Neutrophil (primary cell): ENCODE results near the gene ACSM2B.

Experiments used
- H3K27ac ChIP-seq: fragments of 200-600 bp; sonication (generic); 2 replicates; pipeline ENCODE4 v1.5.1; 2016; ENCODE audit warnings: mild to moderate bottlenecking, moderate library complexity
- H3K27me3 ChIP-seq: fragments of 200-600 bp; sonication (generic); 2 replicates; pipeline ENCODE4 v1.6.0; 2016; ENCODE audit warnings: mild to moderate bottlenecking
- H3K36me3 ChIP-seq: fragments of 200-600 bp; sonication (generic); 2 replicates; pipeline ENCODE4 v1.5.1; 2017
- H3K4me1 ChIP-seq, 2 experiments: fragments of 200-600 bp in 1 of 2; sonication (generic) in 1 of 2; 1 replicate in 1 of 2; 2 replicates in 1 of 2; pipeline versions ENCODE4 v1.5.1 to v1.6.1; 2013 to 2016; ENCODE audit warnings: low read depth in 1 of 2, low read length in 1 of 2, mild to moderate bottlenecking in 1 of 2, moderate library complexity in 1 of 2; ENCODE audit not compliant: control insufficient read depth in 1 of 2, insufficient read depth in 1 of 2
- H3K4me3 ChIP-seq, 2 experiments: fragments of 200-600 bp in 1 of 2; sonication (generic) in 1 of 2; 1 replicate in 1 of 2; 2 replicates in 1 of 2; pipeline ENCODE4 v1.5.1; 2013 to 2016; ENCODE audit warnings: low read depth in 1 of 2, low read length in 1 of 2, mild to moderate bottlenecking in 1 of 2, moderate library complexity in 1 of 2
- H3K9me3 ChIP-seq: fragments of 200-600 bp; sonication (generic); 2 replicates; pipeline ENCODE4 v1.5.1; 2016
- TF ChIP-seq, protein P1 (sequence below): fragments of 200-600 bp; sonication (generic); IDR thresholded peaks from 2 replicates; pipeline ENCODE4 v1.5.1; 2016; ENCODE audit warnings: antibody characterized with exemption

ACSM2B gene

DNA sequence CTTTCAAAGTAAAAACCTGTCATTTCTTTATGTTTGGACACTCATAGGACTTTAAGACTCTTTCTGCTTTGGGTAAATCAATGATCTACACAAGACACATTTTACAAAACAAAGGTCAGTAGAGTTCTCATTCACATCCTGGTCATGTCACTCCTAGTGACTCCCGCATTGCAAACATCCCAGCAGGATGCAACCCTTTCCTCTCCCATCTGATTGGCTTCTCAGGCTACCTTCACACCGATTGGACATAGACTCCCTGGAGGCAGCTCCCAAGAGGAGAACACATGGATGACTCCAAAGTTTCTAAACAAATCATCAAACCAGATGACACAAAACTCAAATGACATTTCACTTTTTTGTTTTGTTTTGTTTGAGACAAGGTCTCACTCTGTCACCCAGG, 43.8 kb upstream of the ACSM2B start:
- Histone ChIP-seq H3K4me1 (no peaks in the 10 kb centered on the region), H3K27ac (no peak overlapping the region), H3K4me3 (no peak overlapping the region), H3K36me3 (no peaks in the 10 kb centered on the region), H3K27me3 (peaks cover under 1% of the 10 kb centered on the region), H3K9me3 (no peaks in the 10 kb centered on the region)
- TF ChIP-seq, protein P1, sequence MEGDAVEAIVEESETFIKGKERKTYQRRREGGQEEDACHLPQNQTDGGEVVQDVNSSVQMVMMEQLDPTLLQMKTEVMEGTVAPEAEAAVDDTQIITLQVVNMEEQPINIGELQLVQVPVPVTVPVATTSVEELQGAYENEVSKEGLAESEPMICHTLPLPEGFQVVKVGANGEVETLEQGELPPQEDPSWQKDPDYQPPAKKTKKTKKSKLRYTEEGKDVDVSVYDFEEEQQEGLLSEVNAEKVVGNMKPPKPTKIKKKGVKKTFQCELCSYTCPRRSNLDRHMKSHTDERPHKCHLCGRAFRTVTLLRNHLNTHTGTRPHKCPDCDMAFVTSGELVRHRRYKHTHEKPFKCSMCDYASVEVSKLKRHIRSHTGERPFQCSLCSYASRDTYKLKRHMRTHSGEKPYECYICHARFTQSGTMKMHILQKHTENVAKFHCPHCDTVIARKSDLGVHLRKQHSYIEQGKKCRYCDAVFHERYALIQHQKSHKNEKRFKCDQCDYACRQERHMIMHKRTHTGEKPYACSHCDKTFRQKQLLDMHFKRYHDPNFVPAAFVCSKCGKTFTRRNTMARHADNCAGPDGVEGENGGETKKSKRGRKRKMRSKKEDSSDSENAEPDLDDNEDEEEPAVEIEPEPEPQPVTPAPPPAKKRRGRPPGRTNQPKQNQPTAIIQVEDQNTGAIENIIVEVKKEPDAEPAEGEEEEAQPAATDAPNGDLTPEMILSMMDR: no peak

GRCh38 chr16:20617271-20617670, 41.1 kb upstream of the ACSM2B start:
- Histone ChIP-seq H3K4me3 (no peak overlapping the region), H3K36me3 (no peaks in the 10 kb centered on the region), H3K9me3 (no peaks in the 10 kb centered on the region), H3K27ac (no peak overlapping the region), H3K4me1 (no peaks in the 10 kb centered on the region), H3K27me3 (peaks cover 11% of the 10 kb centered on the region)
- TF ChIP-seq, protein P1: no peak

GRCh38 chr16:20614186-20615141, 38.3 kb upstream of the ACSM2B start:
- Histone ChIP-seq H3K4me3 (no peak overlapping the region), H3K9me3 (no peaks in the 10 kb centered on the region), H3K36me3 (no peaks in the 10 kb centered on the region), H3K4me1 (no peaks in the 10 kb centered on the region), H3K27me3 (peaks cover 30% of the 10 kb centered on the region), H3K27ac (no peak overlapping the region)
- TF ChIP-seq, protein P1: no peak

DNA sequence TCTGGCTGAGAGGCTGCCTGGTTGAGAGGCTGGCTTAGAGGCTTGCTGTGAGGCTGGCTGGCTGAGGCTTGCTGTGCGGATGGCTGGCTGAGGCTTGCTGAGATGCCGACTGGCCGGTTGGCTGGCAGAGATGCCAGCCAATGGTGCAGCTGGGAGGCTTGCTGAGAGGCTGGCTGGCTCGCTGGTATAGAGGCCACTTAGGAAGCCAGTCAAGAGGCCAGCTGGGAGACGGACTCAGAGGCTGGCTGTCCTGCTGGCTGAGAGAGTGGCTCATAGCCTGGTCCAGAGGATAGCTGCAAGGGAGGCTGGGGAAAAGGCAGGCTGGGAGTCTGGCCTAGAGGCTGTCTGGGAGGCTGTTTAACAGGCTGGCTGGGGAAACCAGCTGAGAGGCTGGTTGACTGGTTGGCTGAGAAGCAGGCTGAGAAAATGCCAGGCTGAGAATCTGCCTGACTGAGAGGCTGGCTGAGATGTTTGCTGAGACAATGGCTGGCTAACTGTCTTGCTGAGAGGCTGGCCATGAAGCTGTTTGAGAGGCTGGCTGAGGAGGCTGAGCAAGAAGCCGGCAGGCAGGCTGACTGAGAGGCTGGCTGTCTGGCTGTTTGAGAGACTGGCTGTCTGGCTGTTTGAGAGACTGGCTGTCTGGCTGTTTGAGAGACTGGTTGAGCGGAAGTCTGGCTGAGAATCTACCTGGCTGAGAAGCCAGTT, 37.5 kb upstream of the ACSM2B start:
- no peaks in the 10 kb centered on the region for H3K36me3 ChIP-seq
- no peaks in the 10 kb centered on the region for H3K9me3 ChIP-seq
- TF ChIP-seq, protein P1: no peak
- no peaks in the 10 kb centered on the region for H3K4me1 ChIP-seq
- no peak overlapping the region for H3K27ac ChIP-seq
- peaks cover 30% of the 10 kb centered on the region for H3K27me3 ChIP-seq
- H3K4me3 ChIP-seq: no peak overlapping the region

DNA sequence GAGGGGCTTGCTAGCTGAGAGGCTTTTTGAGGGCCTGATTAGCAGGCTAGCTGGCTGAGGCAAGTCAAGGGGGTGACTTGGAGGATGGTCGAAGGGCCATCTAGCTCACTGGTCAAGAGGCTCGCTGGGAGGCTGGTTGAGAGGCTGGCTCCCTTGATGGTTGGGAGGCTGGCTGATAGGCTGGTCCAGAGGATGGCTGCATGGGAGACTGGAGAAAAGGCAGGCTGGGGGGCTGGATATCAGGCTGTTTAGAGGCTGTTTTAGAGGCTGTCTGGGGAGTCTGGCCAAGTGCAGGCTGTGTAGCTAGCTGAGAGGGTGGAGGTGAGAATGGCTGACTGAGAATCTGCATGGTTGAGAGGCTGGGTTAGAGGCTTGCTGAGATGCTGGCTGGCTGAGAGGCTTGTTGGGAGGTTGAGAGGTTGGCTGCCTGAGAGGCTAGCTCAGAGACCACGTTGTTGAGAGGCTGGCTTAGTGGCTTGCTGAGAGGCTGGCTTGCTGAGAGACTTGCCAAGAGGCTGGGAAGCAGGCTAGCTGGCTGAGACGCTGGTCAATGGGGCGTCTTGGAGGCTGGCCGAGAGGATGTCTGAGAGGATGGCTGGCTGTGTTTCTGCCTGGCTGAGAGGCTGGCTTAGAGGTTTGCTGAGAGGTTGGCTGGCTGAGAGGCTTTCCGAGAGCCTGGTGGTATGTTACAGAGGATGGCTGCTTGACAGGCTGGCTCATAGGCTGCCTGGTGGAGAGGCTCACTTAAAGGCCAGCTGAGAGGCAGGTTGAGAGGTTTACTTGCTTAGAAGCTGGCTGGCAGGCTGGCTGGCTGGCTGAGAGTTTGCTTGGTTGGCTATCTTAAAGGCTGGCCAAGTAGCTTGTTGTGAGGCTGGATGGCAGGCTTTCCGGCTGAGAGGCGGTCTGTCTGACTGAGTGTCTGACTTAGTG, 36.6 kb upstream of the ACSM2B start:
- H3K4me3 ChIP-seq: no peak overlapping the region
- H3K9me3 ChIP-seq: no peaks in the 10 kb centered on the region
- no peaks in the 10 kb centered on the region for H3K36me3 ChIP-seq
- H3K27me3 ChIP-seq: peaks cover 38% of the 10 kb centered on the region
- no peaks in the 10 kb centered on the region for H3K4me1 ChIP-seq
- no peak overlapping the region for H3K27ac ChIP-seq
- TF ChIP-seq, protein P1: no peak
